OCI-LY7 (cell line): ENCODE measurements around the gene CNTN4. TPM values are rescaled to one million over a fixed set of nuclear protein-coding genes. Genes with fewer than 3 reads are reported as not detected.

Experiments
- BruUV-seq: library from RNA; stranded (reverse); fragments of 400-500 nt; replicated peaks from 2 replicates; lab custom pipeline; 2021; lab: Mats Ljungman, UMichigan
- CTCF ChIA-PET: fragments of 300-600 bp; sonication (Branson Sonifier 250); formaldehyde crosslinking; loops from one replicate; lab custom pipeline; 2022; ENCODE audit warnings: antibody characterized with exemption; ENCODE audit not compliant: unreplicated experiment; lab: Charles Lee
- POLR2A ChIA-PET: fragments of 300-600 bp; sonication (Branson Sonifier 250); formaldehyde crosslinking; loops from one replicate; lab custom pipeline; 2022; ENCODE audit warnings: antibody characterized with exemption; lab: Charles Lee
- DNase-seq: peaks from one replicate; pipeline ENCODE4 v3.0.0-alpha.2; 2015; ENCODE audit warnings: low spot score
- H2AFZ ChIP-seq: fragments of 200-600 bp; sonication (generic), shearing (Covaris generic); 2 replicates; pipeline ENCODE4 v1.6.1; 2014; ENCODE audit warnings: mild to moderate bottlenecking, antibody characterized with exemption, low read length, moderate library complexity
- H3K27ac ChIP-seq: fragments of 200-600 bp; sonication (generic); 2 replicates; pipeline ENCODE4 v1.5.1; 2014; ENCODE audit warnings: mixed run types, low read depth, mild to moderate bottlenecking, moderate library complexity, low read length, inconsistent platforms; ENCODE audit not compliant: poor library complexity, severe bottlenecking
- H3K36me3 ChIP-seq: fragments of 200-600 bp; sonication (generic); 2 replicates; pipeline ENCODE4 v1.6.1; 2014; ENCODE audit warnings: mild to moderate bottlenecking, antibody characterized with exemption, low read length, moderate library complexity, mixed read lengths; ENCODE audit not compliant: insufficient read depth
- H3K4me1 ChIP-seq: fragments of 200-600 bp; sonication (generic); 2 replicates; pipeline ENCODE4 v1.5.1; 2014; ENCODE audit warnings: mild to moderate bottlenecking, low read length; ENCODE audit not compliant: insufficient read depth, poor library complexity, severe bottlenecking
- H3K4me2 ChIP-seq: fragments of 200-600 bp; sonication (generic); 2 replicates; pipeline ENCODE4 v1.6.1; 2014; ENCODE audit warnings: mild to moderate bottlenecking, low read length
- H3K4me3 ChIP-seq: fragments of 200-600 bp; sonication (generic); 2 replicates; pipeline ENCODE4 v1.5.1; 2014; ENCODE audit warnings: mild to moderate bottlenecking, low read depth, low read length; ENCODE audit not compliant: poor library complexity, severe bottlenecking
- H3K79me2 ChIP-seq: fragments of 200-600 bp; sonication (generic); 2 replicates; pipeline ENCODE4 v1.6.1; 2016; ENCODE audit warnings: low read depth, mild to moderate bottlenecking, low read length, moderate library complexity, mixed read lengths; ENCODE audit not compliant: insufficient read depth
- H3K9me2 ChIP-seq: fragments of 200-600 bp; sonication (generic); 2 replicates; pipeline ENCODE4 v1.6.1; 2016; ENCODE audit warnings: mild to moderate bottlenecking, low read length, mixed read lengths; ENCODE audit not compliant: insufficient read depth
- H3K9me3 ChIP-seq: fragments of 200-600 bp; sonication (generic); 2 replicates; pipeline ENCODE4 v1.6.1; 2014; ENCODE audit warnings: mild to moderate bottlenecking, mixed run types, low read length, mixed read lengths
- H4K20me1 ChIP-seq: fragments of 200-600 bp; sonication (generic); 2 replicates; pipeline ENCODE4 v1.6.1; 2014; ENCODE audit warnings: mild to moderate bottlenecking, antibody characterized with exemption, low read length, moderate library complexity, mixed read lengths; ENCODE audit not compliant: insufficient read depth
- CTCF ChIP-seq: fragments of 200-600 bp; sonication (generic); conservative IDR thresholded peaks from 2 replicates; pipeline ENCODE4 v1.5.1; 2014; ENCODE audit warnings: mild to moderate bottlenecking, antibody characterized with exemption, low read length, moderate library complexity, mixed read lengths
- EZH2phosphoT487 ChIP-seq: fragments of 200-600 bp; sonication (generic); IDR thresholded peaks from 2 replicates; pipeline ENCODE4 v1.6.1; 2018; ENCODE audit warnings: low read depth, borderline replicate concordance, mild to moderate bottlenecking, mixed run types, antibody characterized with exemption, low read length, moderate library complexity, mixed read lengths
- intact Hi-C: fragments of 100-400 bp; cut with micrococcal nuclease; formaldehyde crosslinking; loops from one replicate; pipeline ENCODE4 v1.10.0; 2022; ENCODE audit not compliant: unreplicated experiment
- total RNA-seq, 2 experiments: library from RNA; depleted of rRNA in 1 of 2; stranded (reverse); fragments of >200 nt in 1 of 2; shearing (Covaris generic) in 1 of 2; gene quantifications; 2 replicates each; pipeline ENCODE4 v1.2.3, GENCODE V29; 2014 to 2022

The CNTN4 gene
- total RNA-seq, 2 experiments from 2014 or later, result not detected

- Histone ChIP-seq H2AFZ (no peak overlapping the region), H4K20me1 (no peaks in the 10 kb centered on the region), H3K9me3 (no peaks in the 10 kb centered on the region), H3K9me2 (no peaks in the 10 kb centered on the region), H3K36me3 (no peaks in the 10 kb centered on the region), H3K79me2 (no peaks in the 10 kb centered on the region), H3K4me1 (no peaks in the 10 kb centered on the region), H3K4me3 (no peak overlapping the region), H3K27ac (no peak overlapping the region), H3K4me2 (no peak overlapping the region)
- ChIA-PET POLR2A (interaction anchor here (0.6 kb wide), 1 partner anchor 29 kb away, joined by 5 read pairs; no protein-coding TSS in a partner anchor), CTCF (no interaction called here)
- no peak for DNase-seq
- no peak for TF ChIP-seq CTCF
- TF ChIP-seq EZH2phosphoT487, result no peak
- no TSS peak for BruUV-seq
- intact Hi-C loops, result no loop called here
These were observed 322.3 kb downstream of the CNTN4 start for GRCh38 chr3:2420919-2421318.

GRCh38 chr3:2423143-2423542 lies 324.5 kb downstream of the CNTN4 start:
- intact Hi-C loops, result no loop called here
- Histone ChIP-seq H3K4me1 (no peaks in the 10 kb centered on the region), H3K36me3 (no peaks in the 10 kb centered on the region), H4K20me1 (no peaks in the 10 kb centered on the region), H3K4me3 (no peak overlapping the region), H3K79me2 (no peaks in the 10 kb centered on the region), H3K4me2 (no peak overlapping the region), H3K9me2 (no peaks in the 10 kb centered on the region), H3K27ac (no peak overlapping the region), H2AFZ (no peak overlapping the region), H3K9me3 (no peaks in the 10 kb centered on the region)
- ChIA-PET POLR2A (interaction anchor here (0.6 to 0.7 kb wide), 2 partner anchors 20 to 474 kb away, joined by 3 to 4 read pairs; no protein-coding TSS in a partner anchor), CTCF (no interaction called here)
- no TSS peak for BruUV-seq
- DNase-seq, result no peak
- TF ChIP-seq CTCF (no peak), EZH2phosphoT487 (no peak)

GRCh38 chr3:2441558-2441957 lies 342.9 kb downstream of the CNTN4 start:
- DNase-seq, result no peak
- Histone ChIP-seq H3K4me2 (no peak overlapping the region), H3K27ac (no peak overlapping the region), H3K9me2 (no peaks in the 10 kb centered on the region), H3K4me1 (no peaks in the 10 kb centered on the region), H3K9me3 (no peaks in the 10 kb centered on the region), H3K36me3 (no peaks in the 10 kb centered on the region), H2AFZ (no peak overlapping the region), H3K4me3 (no peak overlapping the region), H3K79me2 (no peaks in the 10 kb centered on the region), H4K20me1 (no peaks in the 10 kb centered on the region)
- TF ChIP-seq EZH2phosphoT487, result no peak
- no peak for TF ChIP-seq CTCF
- no TSS peak for BruUV-seq
- ChIA-PET POLR2A (no interaction called here), CTCF (no interaction called here)
- intact Hi-C loops, result no loop called here
